ENCODE data around the gene MDM4. TPM values are rescaled to one million over a fixed set of nuclear protein-coding genes. Genes with fewer than 3 reads are reported as not detected.

Gene MDM4
- total RNA-seq, result 8.3 and 15.1 TPM in 2 replicates

GRCh38 chr1:204516180-204516879 lies at the start of gene MDM4:
Gene MDM4 (plus strand): TSS chr1:204516406. CDS start chr1:204525519, 9,113 bp downstream.

GRCh38 chr1:204494281-204495077 lies 21.7 kb upstream of the MDM4 start, which contains the start of gene PIK3C2B:
Gene PIK3C2B (minus strand): TSS chr1:204494805. CDS start chr1:204469802, 25,003 bp downstream.

Other genes with a start within 250 kb of the MDM4 start
- gene PLEKHA6, start 156.5 kb upstream of the MDM4 start, total RNA-seq, result 8.6 and 16.6 TPM in 2 replicates
- gene PPP1R15B, start 104.6 kb upstream of the MDM4 start, total RNA-seq, result 25.7 and 28.8 TPM in 2 replicates
- gene PIK3C2B, start 21.6 kb upstream of the MDM4 start, total RNA-seq, result 1.1 and 4.8 TPM in 2 replicates
- 0.38 and 0.65 TPM in 2 replicates for gene LRRN2, start 169.3 kb downstream of the MDM4 start, total RNA-seq